Dermis blood vessel endothelial cell (primary cell): ENCODE data around the gene KCNAB1. TPM values are rescaled to one million over a fixed set of nuclear protein-coding genes. Genes with fewer than 3 reads are reported as not detected.
"Not testable (repeated sequence)": the region's sequence is repeated elsewhere in the genome, so short reads cannot be mapped to it uniquely, and the experiment has no call there.

Experiments used
- DNase-seq: peaks from one replicate; pipeline ENCODE4 v3.0.0; 2010
- total RNA-seq: library from RNA; depleted of rRNA; stranded (reverse); fragments of >200 nt; gene quantifications from 2 replicates; pipeline ENCODE4 v1.2.3, GENCODE V29; 2014

Gene KCNAB1
- total RNA-seq, 1 donor from 2014 or later: 0.17 TPM

DNA sequence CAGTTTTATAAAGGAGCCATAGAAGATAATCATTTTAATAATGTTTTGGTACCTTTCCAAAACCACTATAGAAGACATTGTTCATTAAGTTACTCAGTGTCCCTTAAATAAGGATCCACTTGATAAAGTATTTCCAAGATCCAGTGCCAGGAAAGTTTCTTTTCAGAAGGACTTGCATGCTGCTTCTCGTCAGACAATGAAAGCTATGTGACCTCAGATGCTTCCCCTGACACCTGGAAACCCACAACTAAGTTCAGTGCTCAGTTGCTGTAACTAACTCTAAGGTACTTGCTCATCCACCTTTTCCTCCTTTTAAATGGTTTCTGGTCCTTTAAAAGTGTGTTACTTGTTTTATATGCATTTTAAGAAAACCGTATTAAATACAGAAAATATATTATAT, 427.3 kb downstream of the KCNAB1 start:
- peak; percentile 87 for DNase-seq

DNA sequence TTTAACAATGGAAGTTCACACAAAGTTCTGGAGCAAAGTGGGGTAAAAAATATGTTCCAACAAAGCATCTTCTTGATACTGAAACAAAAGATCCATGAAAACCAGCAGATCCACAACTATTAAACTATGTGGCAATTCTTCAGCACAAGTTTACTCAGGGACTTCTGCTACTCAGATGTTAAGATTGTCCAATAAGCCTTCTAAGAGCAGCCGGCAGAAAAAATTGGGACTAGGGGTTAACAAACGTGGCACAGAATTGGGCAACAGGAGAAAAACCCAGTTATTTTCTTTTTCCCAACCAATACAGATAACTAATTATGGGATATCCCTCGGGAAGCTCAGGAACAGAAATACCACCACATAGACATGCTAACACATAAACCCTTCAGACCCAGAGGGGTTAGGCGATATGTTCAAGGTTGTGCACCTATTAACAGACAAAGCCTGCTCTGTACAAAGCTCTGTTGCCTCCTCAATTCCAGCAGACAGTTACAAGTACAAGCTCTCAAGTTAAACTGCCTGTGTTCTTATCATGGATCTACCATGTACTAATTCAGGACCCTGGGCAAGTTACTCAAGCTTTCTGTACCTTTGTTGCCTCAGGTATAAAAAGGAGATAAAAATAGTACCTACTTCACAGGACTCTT, 427.8 kb downstream of the KCNAB1 start:
- DNase-seq: no peak

DNA sequence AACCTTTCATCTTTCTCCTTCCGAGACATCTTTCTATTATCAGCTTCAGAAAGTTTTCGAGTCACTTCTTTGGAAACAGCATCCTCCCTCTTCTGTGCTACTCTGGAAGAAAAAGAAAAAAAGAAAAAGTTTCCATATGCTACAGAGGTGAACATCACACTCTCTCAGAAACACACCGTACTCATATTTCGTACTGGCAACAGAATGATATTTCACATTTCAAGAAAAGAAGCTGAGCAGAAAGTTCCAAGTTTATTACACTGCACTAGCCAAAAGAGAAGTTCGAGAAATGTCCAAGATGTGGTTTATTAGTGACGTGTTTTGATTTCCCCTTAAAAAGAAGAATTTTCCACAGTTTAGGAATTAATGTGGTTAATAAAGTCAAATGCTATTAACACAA, 428.5 kb downstream of the KCNAB1 start:
- DNase-seq: no peak

DNA sequence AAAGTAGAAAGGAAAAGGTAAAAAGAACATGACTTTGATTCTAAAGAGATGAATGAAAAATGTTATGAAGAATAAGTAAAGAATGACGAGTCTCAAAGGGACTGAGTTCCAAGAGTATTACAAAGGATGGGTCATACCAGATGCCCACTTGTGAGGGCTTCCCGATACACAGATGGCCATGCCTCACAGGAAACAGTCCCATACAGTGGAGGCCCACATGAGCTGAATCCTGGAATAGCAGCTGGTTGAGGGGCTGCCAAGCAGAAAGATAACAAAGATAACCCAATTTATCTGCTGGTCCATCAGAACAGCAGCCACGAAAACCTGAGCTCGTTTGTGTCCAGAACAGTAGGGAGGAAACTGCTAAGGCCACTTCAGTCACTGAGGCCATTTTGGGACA, 430.9 kb downstream of the KCNAB1 start:
- peak; percentile 68 for DNase-seq

DNA sequence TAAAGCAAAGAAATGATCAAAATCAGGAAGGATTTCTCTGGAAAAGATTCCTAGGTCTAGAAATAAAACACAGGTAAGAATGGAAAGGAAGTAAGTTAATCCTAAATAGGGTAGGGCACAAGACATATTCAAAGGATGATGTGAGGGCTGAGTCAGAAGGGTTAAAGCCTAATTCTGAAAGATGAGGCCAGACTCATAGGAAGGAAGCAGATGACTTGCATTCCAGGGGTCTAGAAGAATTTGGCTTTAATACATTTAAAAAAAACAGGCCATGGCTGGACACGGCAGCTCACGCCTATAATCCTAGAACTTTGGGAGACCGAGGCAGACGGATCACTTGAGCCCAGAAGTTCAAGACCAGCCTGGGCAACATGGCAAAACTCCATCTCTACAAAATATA, 431.4 kb downstream of the KCNAB1 start:
- peak; percentile 69 for DNase-seq

DNA sequence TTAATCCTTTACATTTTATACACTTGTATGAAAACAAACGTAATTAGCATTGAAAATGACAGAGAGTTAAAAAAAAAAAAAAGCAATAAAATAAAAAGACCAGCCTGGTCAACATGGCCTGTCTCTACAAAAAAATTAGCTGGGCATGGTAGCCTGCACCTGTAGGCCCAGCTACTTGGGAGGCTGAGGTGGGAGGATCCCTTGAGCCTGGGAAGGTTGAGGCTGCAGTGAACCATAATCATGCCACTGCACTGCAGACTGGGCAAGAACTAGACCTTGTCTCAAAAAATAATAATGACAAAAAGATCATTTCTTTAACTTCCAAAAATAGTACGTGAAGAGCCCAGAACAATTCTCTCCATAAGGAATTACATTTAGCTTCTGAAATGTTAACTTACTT, 432.6 kb downstream of the KCNAB1 start:
- DNase-seq: no peak

DNA sequence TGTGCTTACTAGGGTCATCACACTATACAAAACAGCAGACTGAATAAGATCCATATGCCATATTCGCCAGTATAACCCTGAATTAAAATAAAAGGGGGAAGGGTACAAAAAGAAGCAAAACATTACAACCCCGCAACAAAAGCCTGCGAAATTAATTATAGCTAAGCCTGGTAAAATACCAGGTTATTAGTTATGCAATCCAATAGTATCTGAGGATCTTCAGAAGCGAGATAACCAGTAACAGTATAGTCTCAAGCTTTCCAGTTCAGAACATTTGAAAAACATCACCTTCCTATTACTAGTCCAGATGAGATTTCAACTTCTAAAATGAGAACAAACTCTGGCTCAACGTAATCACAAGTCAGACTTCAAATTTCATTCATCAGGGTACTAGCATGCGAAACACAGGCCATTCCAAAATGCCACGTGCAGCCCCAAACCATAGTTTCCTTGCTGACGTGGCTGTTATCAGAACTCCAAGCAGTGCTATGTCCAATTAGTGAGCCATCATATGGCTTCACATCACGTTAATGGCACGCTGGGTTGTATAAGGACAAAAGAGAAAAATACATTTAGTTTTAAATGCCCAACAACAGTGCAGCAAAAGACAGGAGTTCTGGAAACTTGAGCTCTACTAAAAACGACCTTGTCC, 433.5 kb downstream of the KCNAB1 start:
- peak; percentile 66 for DNase-seq

DNA sequence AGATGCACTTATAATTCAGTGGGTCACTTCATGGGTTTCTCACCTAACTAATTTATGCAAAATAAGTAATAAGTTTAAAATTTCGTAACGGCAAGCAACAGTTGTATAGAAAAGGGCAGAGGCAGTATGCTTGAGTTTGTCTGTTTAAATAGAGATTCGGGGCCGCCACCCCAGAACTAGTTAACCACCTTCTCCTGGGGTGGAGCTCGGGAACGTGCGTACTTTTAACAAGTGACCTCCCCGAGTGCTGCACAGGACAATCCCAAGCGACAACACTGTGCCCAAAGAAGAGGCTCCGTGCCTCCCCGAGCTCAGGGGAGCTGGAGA, 434.1 kb downstream of the KCNAB1 start:
- no peak for DNase-seq

DNA sequence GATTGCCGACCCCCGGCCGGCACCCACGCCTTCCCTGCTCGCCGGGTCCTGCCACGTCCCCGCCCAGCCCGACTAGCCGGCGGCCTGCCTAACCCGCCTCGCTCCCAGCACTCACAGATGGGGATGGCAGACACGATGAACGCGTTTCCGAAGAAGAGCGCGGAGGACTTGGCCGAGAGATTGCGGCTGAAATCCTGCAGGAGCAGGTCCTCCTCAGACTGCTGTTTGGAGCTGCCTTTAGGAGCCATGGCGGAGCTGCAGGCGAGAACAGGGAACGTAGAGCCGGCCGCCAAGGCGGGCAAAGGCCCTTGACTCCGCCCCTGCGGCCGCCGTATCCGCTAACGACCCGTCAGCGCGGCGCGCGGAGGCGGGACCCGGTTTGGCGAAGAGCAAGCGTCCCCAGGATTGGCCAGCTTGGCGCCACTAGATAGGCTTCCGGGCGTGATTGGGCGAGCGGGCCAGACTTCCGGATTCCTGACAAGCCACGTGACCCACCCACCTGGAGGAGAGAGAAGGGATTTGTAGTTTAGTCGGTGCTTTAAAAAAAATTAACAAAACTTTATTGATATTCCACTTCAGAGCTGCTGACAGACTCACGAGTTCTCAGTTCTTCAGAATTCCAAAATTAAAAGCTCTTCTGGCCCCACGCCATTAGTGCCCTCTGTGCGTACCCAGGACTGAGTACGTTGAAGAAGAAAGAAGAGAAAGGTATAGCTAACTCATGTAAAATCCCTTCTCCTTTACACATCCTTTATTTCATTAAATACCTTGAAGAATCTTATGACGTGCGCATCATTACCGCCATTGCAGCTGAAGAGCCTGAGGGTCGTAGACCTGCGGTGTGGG, 434.7 kb downstream of the KCNAB1 start, which contains the start of gene SSR3:
SSR3 (minus strand) TSS at position 276 of the 846 bp plus-strand sequence; CDS start at position 248, 28 bp downstream.
- peak; percentile 100 for DNase-seq

DNA sequence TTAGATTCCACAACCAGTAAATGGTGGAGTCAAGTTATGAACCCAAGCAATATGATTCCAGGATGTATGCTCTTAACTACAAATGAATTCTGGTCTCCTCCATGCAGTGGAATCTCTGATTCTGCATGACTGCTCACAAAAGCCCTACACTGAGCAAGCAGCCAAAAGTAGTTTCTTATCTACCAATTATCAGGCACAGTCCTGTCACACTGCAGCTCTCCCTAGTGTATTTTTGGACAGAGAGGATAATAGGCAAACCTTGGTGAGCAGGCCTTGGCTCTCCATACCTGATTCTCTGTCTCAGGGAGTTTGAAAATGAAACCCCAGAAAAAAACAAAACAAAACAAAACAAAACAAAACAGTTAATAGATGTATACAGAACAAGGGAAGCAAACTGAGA, 438.0 kb downstream of the KCNAB1 start:
- DNase-seq: no peak

DNA sequence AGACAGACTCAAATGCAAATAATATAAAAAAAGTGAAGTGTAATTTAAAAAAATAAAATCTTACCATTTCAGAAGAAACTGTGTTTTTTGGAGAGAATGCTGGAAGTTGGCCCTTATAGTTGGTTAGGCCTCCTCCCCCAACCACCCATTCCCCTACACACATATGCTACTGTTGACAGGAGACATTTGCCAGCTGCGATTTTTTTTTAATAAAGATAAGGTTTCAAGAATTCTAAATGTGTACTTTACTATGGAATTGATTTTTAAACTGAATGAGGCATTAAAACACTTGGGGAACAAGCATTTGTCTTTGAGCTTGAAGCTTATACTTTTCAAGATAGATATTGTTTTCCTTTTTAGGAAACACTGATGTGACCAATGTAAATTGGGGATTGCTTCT, 438.9 kb downstream of the KCNAB1 start:
- no peak for DNase-seq

DNA sequence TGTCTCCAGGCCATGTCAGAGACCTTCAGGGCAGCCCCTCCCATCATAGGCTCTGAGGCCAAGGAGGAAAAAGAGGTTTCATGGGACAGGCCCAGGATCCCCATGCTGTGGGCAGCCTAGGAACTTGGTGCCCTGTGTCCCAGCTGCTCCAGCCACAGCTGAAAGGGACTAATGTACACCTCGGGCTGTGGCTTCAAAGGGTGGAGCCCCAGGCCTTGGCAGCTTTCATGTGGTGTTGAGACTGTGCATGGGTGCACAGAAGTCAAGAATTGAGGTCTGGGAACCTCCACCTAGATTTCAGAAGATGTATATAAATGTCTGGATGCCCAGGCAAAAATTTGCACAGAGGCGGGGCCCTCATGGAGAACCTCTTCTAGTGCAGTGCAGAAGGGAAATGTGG, 441.2 kb downstream of the KCNAB1 start:
- DNase-seq: no peak

DNA sequence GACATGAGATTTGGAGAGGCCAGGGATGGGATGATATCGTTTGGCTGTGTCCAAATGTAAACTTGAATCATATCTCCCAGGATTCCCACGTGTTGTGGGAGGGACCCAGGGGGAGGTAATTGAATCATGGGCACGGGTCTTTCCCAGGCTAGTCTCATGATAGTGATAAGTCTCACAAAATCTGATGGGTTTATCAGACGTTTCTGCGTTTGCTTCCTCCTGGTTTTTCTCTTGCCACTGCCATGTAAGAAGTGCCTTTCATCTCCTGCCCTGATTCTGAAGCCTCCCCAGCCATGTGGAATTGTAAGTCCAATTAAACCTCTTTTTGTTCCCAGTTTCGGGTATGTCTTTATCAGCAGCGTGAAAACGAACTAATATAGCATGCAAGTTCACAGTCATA, 442.1 kb downstream of the KCNAB1 start:
- DNase-seq: not testable (repeated sequence)

DNA sequence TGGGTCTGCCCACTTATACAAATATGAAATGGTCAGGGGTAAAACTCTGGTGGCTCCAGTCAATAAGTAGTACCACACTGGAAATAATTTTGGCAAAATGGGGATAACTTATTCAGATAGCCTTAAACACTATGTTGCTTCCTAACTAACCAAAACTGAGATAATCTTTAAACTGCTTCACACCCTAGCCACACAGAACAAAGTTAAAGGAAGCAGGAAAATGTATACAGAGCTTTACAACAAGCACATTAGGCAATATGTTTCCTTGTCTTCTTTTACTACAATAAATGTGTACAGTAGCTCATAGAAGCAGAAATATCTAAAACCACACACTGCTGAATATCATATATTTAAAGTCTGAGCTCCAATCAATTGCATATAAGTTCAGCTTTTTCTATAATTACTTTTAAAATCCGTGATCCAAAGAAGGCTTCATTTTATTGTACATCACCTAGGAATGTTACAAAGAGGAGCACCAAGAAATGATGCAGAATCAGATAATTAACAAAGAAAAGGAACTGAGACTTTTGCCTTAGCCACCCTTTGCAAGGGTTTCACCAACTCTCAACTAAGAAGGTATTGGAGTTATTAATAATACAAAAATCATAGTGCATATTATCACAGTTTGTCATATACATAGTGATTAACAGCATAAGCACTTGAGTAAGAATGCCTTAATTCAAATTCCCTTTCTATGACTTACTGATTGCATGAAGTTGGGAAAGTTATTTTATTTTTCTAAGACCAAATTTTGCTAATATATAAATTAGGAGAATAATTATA, 443.7 kb downstream of the KCNAB1 start:
- no peak for DNase-seq

DNA sequence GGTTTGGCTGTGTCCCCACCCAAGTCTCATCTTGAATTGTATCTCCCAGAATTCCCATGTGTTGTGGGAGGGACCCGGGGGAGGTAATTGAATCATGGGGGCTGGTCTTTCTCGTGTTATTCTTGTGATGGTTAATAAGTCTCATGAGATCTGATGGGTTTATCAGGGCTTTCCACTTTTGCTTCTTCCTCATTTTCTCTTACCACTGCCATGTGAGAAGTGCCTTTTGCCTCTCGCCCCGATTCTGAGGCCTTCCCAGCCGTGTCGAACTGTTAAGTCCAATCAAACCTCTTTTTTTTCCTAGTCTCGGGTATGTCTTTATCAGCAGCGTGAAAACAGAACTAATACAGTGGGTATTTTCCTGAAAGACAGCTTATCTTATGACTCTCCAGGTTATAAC, 448.6 kb downstream of the KCNAB1 start:
- not testable (repeated sequence) for DNase-seq

DNA sequence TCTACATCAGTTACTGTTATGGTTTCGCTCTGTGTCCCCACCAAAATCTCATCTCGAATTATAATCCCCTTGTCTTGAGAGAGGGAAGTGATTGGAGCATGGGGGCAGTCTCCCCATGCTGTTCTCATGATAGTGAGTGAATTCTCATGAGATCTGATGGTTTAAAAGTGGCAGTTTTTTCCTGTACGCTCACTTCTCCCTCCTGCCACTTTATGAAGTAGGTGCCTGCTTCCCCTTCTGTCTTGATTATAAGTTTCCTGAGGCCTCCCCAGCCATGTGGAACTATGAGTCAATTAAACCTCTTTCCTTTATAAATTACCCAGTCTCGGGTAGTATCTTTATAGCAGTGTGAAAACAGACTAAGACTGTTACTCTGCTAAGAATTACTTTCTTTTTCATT, 449.5 kb downstream of the KCNAB1 start:
- DNase-seq: not testable (repeated sequence)

DNA sequence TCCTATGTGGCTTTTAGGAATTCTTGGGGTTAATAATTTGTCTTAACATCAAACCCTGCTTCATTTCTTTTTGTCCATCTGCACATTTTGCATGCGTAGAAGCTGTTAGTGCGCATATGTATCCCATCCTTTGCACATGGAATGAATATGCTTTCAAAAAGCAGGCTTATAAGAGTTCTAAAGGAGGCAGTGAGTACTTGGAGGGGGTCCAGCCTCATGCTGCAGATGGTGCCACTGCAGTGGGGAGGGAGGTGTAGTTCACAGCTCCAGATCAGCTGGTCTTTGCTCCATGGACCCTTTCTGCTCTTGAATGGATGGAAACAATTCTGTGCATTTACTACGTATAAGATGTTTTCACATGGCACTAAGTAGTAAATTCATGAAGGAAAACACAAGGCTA, 455.3 kb downstream of the KCNAB1 start:
- DNase-seq: no peak

DNA sequence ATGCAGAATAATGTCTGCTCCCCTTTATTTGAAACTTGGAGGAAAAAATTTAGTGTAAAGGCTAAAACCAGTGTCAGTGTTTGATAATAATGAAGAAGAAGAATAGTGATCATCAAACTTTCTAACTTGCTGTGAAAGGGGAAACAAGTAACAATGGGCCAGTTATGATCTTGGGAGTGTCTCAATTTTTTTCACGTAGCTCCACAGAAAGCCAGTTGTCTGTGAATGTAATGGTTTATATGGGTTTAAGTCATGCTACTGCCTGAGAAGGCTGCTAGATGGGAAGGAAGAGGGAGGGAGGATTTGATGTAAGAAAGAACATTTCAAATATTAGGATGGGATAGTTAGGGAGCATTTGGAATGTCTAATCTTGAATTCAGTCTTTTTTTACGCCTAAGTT, 455.7 kb downstream of the KCNAB1 start:
- no peak for DNase-seq

DNA sequence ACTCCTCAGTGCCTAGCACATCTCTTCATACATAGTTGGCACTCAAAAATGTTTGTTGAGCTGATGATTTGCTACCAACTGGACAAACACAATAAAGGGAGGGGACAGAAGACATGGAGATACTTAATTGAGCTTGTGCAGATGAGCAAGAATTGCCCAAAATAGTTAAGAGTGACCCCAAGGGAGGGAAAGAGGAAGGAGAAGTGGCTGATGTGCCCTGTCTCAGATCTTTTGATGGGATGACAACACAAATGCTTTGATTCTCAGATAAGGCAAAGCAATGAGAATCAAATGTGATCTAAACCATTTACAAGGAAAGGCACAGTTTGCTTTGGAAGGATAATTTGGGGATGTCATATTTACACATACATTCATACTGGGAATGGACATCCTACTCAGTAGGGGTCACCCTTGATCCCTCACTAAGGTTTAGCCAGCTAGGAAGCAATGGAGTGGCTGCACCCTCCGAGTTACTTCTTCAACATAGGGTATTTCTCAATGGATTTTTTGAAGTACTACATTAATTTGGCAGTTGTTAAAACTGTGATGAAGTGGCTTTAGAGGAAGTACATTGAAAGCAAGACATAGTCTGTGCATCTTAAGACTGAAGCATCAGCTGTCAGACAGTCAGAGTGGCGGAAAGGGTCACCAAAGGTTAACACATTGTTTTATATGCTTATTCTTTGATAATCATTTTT, 456.4 kb downstream of the KCNAB1 start:
- no peak for DNase-seq

DNA sequence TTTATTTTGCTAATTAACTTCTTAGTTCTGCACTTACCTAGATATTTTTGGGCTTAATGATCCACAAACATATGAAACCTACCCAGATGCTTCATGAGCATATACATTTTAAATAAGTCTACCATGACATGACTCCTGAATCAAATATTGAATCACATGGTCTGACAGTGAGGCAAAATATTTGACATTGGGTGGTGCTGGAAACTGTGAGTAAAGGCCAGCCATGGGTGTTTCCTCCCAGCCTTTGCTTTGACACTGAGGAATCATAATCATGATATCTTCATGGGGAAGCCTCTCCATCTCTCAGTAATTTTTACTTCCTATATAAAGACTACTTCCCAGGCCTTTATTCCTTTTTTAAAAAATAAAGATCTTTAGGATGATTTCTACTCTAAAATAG, 457.4 kb downstream of the KCNAB1 start:
- DNase-seq: no peak

DNA sequence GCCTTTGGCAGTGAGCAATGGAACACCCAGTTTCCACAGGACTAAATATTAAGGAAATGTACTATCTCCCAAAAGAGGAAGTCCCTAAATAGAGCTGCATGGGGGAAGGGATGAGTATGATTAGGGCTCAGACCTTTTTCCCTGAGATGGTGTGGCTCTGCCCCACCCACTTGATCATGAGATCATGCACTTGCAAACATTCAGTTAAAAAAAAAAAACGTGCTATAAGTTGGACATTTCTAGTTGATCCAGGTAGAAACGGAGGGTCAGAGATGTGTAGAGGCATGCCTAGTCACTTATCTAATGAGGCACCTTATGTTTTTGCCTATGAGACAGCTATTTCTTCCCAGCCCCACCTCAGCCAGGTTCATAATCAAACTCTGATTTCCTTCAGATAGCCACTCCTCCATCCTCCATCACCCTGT, 459.1 kb downstream of the KCNAB1 start:
- no peak for DNase-seq

DNA sequence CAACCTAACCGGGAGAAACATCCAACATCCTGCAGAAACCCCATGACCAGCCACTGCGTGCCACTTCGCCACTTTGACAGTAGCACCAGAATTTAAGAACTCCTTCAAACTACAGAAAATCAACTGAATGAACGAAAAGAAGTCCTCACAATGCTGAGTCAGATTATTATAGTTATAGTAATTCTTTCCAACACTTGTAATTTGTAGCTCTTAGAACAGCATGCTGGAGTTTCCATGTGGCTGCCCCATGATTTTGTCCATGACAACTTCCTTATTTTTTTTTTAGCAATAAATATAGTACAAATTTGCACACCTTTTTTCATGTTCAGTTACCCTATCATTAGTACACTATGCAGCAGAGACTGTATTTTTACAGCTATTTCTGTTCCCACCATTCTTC, 460.7 kb downstream of the KCNAB1 start:
- DNase-seq: no peak
